ENCODE data around the gene KRT71.

KRT71 gene

GRCh38 chr12:52530905-52531304 lies 22.0 kb downstream of the KRT71 start:
- Histone ChIP-seq H3K36me3 (replicated peaks) (no peaks in the 10 kb centered on the region), H3K27me3 (replicated peaks) (no peaks in the 10 kb centered on the region), H3K27ac (no peak overlapping the region), H3K4me3 (ENCODE audit: low read depth, low read length) (no peak overlapping the region)
- in situ Hi-C loops (cut with HindIII; ENCODE audit: low pct_ligation_motif_present, low sequenced_read_pairs) = no loop called here
- no peak for TF ChIP-seq CTCF (IDR thresholded peaks at IDR 0.05; ENCODE audit: low read depth, low read length, missing control alignments)
- no peak for DNase-seq

DNA sequence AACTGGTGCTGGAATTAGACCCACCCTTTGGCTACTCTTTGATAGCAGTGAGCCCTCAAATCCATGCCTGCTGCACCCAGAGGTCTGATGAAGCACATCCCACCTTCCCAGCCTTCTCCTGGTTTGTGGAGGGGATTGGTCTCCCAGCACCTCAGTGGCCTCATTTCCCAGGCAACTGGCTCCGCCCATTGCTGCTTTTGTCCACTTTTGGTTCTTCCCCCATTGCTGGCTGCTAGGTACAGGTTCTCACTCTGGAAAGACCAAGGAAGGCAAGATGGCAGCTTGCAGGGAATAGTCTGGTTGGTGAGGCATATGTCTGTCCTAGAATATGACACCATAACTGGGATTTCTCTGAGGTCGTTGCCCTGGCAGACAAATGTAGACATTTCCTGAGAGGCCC lies 22.6 kb downstream of the KRT71 start:
- Histone ChIP-seq H3K27me3 (replicated peaks) (no peaks in the 10 kb centered on the region), H3K27ac (no peak overlapping the region), H3K4me3 (ENCODE audit: low read depth, low read length) (no peak overlapping the region), H3K36me3 (replicated peaks) (no peaks in the 10 kb centered on the region)
- TF ChIP-seq CTCF (IDR thresholded peaks at IDR 0.05; ENCODE audit: low read depth, low read length, missing control alignments) = no peak
- DNase-seq = no peak
- in situ Hi-C loops (cut with HindIII; ENCODE audit: low pct_ligation_motif_present, low sequenced_read_pairs) = no loop called here

- no peak overlapping the region for H3K27ac ChIP-seq
- TF ChIP-seq CTCF (IDR thresholded peaks at IDR 0.05; ENCODE audit: low read depth, low read length, missing control alignments) = no peak
- no peak for DNase-seq
- no peaks in the 10 kb centered on the region for H3K27me3 ChIP-seq (replicated peaks)
- in situ Hi-C loops (cut with HindIII; ENCODE audit: low pct_ligation_motif_present, low sequenced_read_pairs) = no loop called here
- H3K4me3 ChIP-seq (ENCODE audit: low read depth, low read length) = no peak overlapping the region
- no peaks in the 10 kb centered on the region for H3K36me3 ChIP-seq (replicated peaks)
Measured at GRCh38 chr12:52529846-52530245, 23.1 kb downstream of the KRT71 start.

- Histone ChIP-seq H3K4me3 (ENCODE audit: low read depth, low read length) (no peak overlapping the region), H3K36me3 (replicated peaks) (no peaks in the 10 kb centered on the region), H3K27me3 (replicated peaks) (no peaks in the 10 kb centered on the region), H3K27ac (no peak overlapping the region)
- in situ Hi-C loops (cut with HindIII; ENCODE audit: low pct_ligation_motif_present, low sequenced_read_pairs) = no loop called here
- TF ChIP-seq CTCF (IDR thresholded peaks at IDR 0.05; ENCODE audit: low read depth, low read length, missing control alignments) = no peak
- no peak for DNase-seq
Measured at GRCh38 chr12:52529417-52529816, 23.5 kb downstream of the KRT71 start.

GRCh38 chr12:52528641-52529143 lies 24.3 kb downstream of the KRT71 start:
- no peaks in the 10 kb centered on the region for H3K27me3 ChIP-seq (replicated peaks)
- in situ Hi-C loops (cut with HindIII; ENCODE audit: low pct_ligation_motif_present, low sequenced_read_pairs) = no loop called here
- no peaks in the 10 kb centered on the region for H3K36me3 ChIP-seq (replicated peaks)
- no peak overlapping the region for H3K4me3 ChIP-seq (ENCODE audit: low read depth, low read length)
- no peak for TF ChIP-seq CTCF (IDR thresholded peaks at IDR 0.05; ENCODE audit: low read depth, low read length, missing control alignments)
- H3K27ac ChIP-seq = no peak overlapping the region
- DNase-seq = no peak

GRCh38 chr12:52527121-52527800 lies 25.7 kb downstream of the KRT71 start:
- Histone ChIP-seq H3K4me3 (ENCODE audit: low read depth, low read length) (no peak overlapping the region), H3K36me3 (replicated peaks) (no peaks in the 10 kb centered on the region), H3K27ac (no peak overlapping the region), H3K27me3 (replicated peaks) (no peaks in the 10 kb centered on the region)
- DNase-seq = no peak
- in situ Hi-C loops (cut with HindIII; ENCODE audit: low pct_ligation_motif_present, low sequenced_read_pairs) = no loop called here
- TF ChIP-seq CTCF (IDR thresholded peaks at IDR 0.05; ENCODE audit: low read depth, low read length, missing control alignments) = no peak
